IMR-90 (cell line): ENCODE data around the gene KIF1C. TPM values are rescaled to one million over a fixed set of nuclear protein-coding genes. Genes with fewer than 3 reads are reported as not detected.

ENCODE experiments used
- ATAC-seq: fragments of 200-7000 bp; cut with Tn5 transposase; 2 replicates; pipeline ENCODE4 v1.9.1; 2020; ENCODE audit warnings: low read depth, mild to moderate bottlenecking, moderate library complexity
- BruUV-seq: library from RNA; stranded (reverse); fragments of 400-500 nt; replicated peaks from 2 replicates; lab custom pipeline; 2021; lab: Mats Ljungman, UMichigan
- CTCF ChIA-PET: fragments of 300-600 bp; formaldehyde crosslinking; extraction: SDS; loops from one replicate; lab custom pipeline; 2021; ENCODE audit warnings: antibody characterized with exemption; lab: Yijun Ruan, JAX
- POLR2A ChIA-PET: fragments of 300-600 bp; sonication (Branson Sonifier 250); formaldehyde crosslinking; loops from one replicate; lab custom pipeline; 2022; ENCODE audit warnings: antibody characterized with exemption; ENCODE audit not compliant: unreplicated experiment; lab: Charles Lee
- DNase-seq: peaks from one replicate; pipeline ENCODE4 v3.0.0; 2013
- H2AFZ ChIP-seq: replicated peaks from 2 replicates; pipeline ENCODE3; 2013; ENCODE audit warnings: low read length, mild to moderate bottlenecking; ENCODE audit not compliant: poor library complexity
- H2AK5ac ChIP-seq: 2 replicates; pipeline ENCODE4 v1.6.1; 2013; ENCODE audit warnings: low read depth, low read length, inconsistent platforms
- H2AK9ac ChIP-seq: replicated peaks from 2 replicates; pipeline ENCODE3; 2013; ENCODE audit warnings: mild to moderate bottlenecking, low read depth, low read length, moderate library complexity; ENCODE audit not compliant: poor library complexity
- H2BK120ac ChIP-seq: 2 replicates; pipeline ENCODE4 v1.6.1; 2013; ENCODE audit warnings: low read depth, low read length, inconsistent platforms
- H2BK15ac ChIP-seq: 3 replicates; pipeline ENCODE4 v1.6.1; 2013; ENCODE audit warnings: low read depth, low read length, inconsistent platforms
- H2BK20ac ChIP-seq: 2 replicates; pipeline ENCODE4 v1.6.1; 2013; ENCODE audit warnings: low read depth, mild to moderate bottlenecking, inconsistent platforms, low read length, moderate library complexity
- H2BK5ac ChIP-seq: 2 replicates; pipeline ENCODE4 v1.6.1; 2013; ENCODE audit warnings: mild to moderate bottlenecking, low read depth, low read length, inconsistent platforms; ENCODE audit not compliant: poor library complexity, severe bottlenecking
- H3K14ac ChIP-seq: replicated peaks from 2 replicates; pipeline ENCODE4 v1.6.1; 2013; ENCODE audit warnings: low read depth, low read length, inconsistent platforms
- H3K18ac ChIP-seq: 2 replicates; pipeline ENCODE4 v1.6.1; 2013; ENCODE audit warnings: low read depth, low read length, control low read depth
- H3K23ac ChIP-seq: 2 replicates; pipeline ENCODE4 v1.6.1; 2013; ENCODE audit warnings: low read depth, low read length, inconsistent platforms
- H3K27ac ChIP-seq: 2 replicates; pipeline ENCODE4 v1.5.1; 2013; ENCODE audit warnings: mild to moderate bottlenecking, control low read depth, low read length; ENCODE audit not compliant: insufficient read depth
- H3K27me3 ChIP-seq: 2 replicates; pipeline ENCODE4 v1.6.1; 2013; ENCODE audit warnings: low read length; ENCODE audit not compliant: control insufficient read depth, insufficient read depth
- H3K36me3 ChIP-seq: 2 replicates; pipeline ENCODE4 v1.6.1; 2013; ENCODE audit warnings: low read length, mixed read lengths; ENCODE audit not compliant: control insufficient read depth, insufficient read depth
- H3K4ac ChIP-seq: 2 replicates; pipeline ENCODE4 v1.6.1; 2013; ENCODE audit warnings: low read depth, low read length, inconsistent platforms
- H3K4me1 ChIP-seq: 2 replicates; pipeline ENCODE4 v1.6.1; 2013; ENCODE audit warnings: low read length, mixed read lengths; ENCODE audit not compliant: control insufficient read depth, insufficient read depth
- H3K4me2 ChIP-seq: 2 replicates; pipeline ENCODE4 v1.6.1; 2013; ENCODE audit warnings: low read depth, mild to moderate bottlenecking, control low read depth, low read length, moderate library complexity
- H3K4me3 ChIP-seq: 2 replicates; pipeline ENCODE4 v1.5.1; 2013; ENCODE audit warnings: low read depth, mild to moderate bottlenecking, control low read depth, low read length, moderate library complexity; ENCODE audit not compliant: insufficient read depth
- H3K56ac ChIP-seq: 2 replicates; pipeline ENCODE4 v1.6.1; 2013; ENCODE audit warnings: low read length, inconsistent platforms; ENCODE audit not compliant: insufficient read depth; ENCODE audit errors: extremely low read depth
- H3K79me1 ChIP-seq, 2 experiments: 2 replicates each; pipeline ENCODE4 v1.6.1; 2013; ENCODE audit warnings: low read length in 2 of 2, inconsistent platforms in 1 of 2, low read depth in 1 of 2
- H3K9ac ChIP-seq: 2 replicates; pipeline ENCODE4 v1.6.1; 2013; ENCODE audit warnings: low read depth, low read length, control low read depth
- H3K9me1 ChIP-seq: 2 replicates; pipeline ENCODE4 v1.6.1; 2013; ENCODE audit warnings: low read length, inconsistent platforms; ENCODE audit not compliant: insufficient read depth
- H3K9me3 ChIP-seq: 2 replicates; pipeline ENCODE4 v1.6.1; 2013; ENCODE audit warnings: low read length; ENCODE audit not compliant: control insufficient read depth, insufficient read depth
- H4K20me1 ChIP-seq: 2 replicates; pipeline ENCODE4 v1.6.1; 2013; ENCODE audit warnings: low read length, inconsistent platforms; ENCODE audit not compliant: insufficient read depth
- H4K5ac ChIP-seq: 2 replicates; pipeline ENCODE4 v1.6.1; 2013; ENCODE audit warnings: mild to moderate bottlenecking, low read depth, low read length, control low read depth
- H4K8ac ChIP-seq, 2 experiments: 2 replicates each; pipeline ENCODE4 v1.6.1; 2013; ENCODE audit warnings: low read depth in 2 of 2, low read length in 2 of 2, control low read depth in 1 of 2, inconsistent platforms in 1 of 2
- H4K91ac ChIP-seq: 2 replicates; pipeline ENCODE4 v1.6.1; 2013; ENCODE audit warnings: low read depth, low read length, inconsistent platforms; ENCODE audit not compliant: insufficient read depth
- BHLHE40 ChIP-seq: fragments of 150-350 bp; IDR thresholded peaks from 2 replicates; pipeline ENCODE4 v1.6.1; 2016; ENCODE audit warnings: mild to moderate bottlenecking, low read depth, low read length
- CEBPB ChIP-seq: IDR thresholded peaks from 2 replicates; pipeline ENCODE4 v1.6.1; 2012; ENCODE audit warnings: low read depth, low read length, improper control_type of control experiment
- ELK1 ChIP-seq: fragments of 150-350 bp; IDR thresholded peaks from 2 replicates; pipeline ENCODE4 v1.6.1; 2016; ENCODE audit warnings: low read depth, mild to moderate bottlenecking, low read length, moderate library complexity, borderline replicate concordance
- FOS ChIP-seq: fragments of 150-350 bp; IDR thresholded peaks from 2 replicates; pipeline ENCODE4 v1.6.1; 2016; ENCODE audit warnings: low read depth, low read length
- MAZ ChIP-seq: IDR thresholded peaks from 2 replicates; pipeline ENCODE4 v1.6.1; 2012; ENCODE audit warnings: low read depth, mild to moderate bottlenecking, low read length, improper control_type of control experiment, moderate library complexity, borderline replicate concordance
- MXI1 ChIP-seq: IDR thresholded peaks from 2 replicates; pipeline ENCODE4 v1.6.1; 2012; ENCODE audit warnings: low read depth, mild to moderate bottlenecking, low read length, moderate library complexity, borderline replicate concordance
- SMC3 ChIP-seq: fragments of 150-350 bp; IDR thresholded peaks from 2 replicates; pipeline ENCODE4 v1.6.1; 2016; ENCODE audit warnings: low read depth, mild to moderate bottlenecking, antibody characterized with exemption, low read length, moderate library complexity
- WGBS, 2 experiments: methylation state at CpG; one replicate each; pipeline versions ENCODE4 v1.1.5 to v1.1.7; 2013; ENCODE audit warnings: missing lambda C conversion rate in 2 of 2; ENCODE audit not compliant: insufficient read length in 1 of 2; ENCODE audit errors: extremely low coverage in 2 of 2; 5-methylcytosine and 5-hydroxymethylcytosine counted together
- dilution Hi-C: fragments of 300-500 bp; cut with HindIII; formaldehyde crosslinking; loops from one replicate; pipeline ENCODE4 v1.14.3; 2018; ENCODE audit warnings: low sequenced_read_pairs; ENCODE audit not compliant: unreplicated experiment
- in situ Hi-C: fragments of 300-500 bp; cut with MboI; formaldehyde crosslinking; loops from 3 replicates; pipeline ENCODE4 v1.14.3; 2019; ENCODE audit warnings: low sequenced_read_pairs, inconsistent platforms, mixed read lengths
- intact Hi-C: fragments of 100-400 bp; cut with micrococcal nuclease; formaldehyde crosslinking; loops from 2 replicates; pipeline ENCODE4 v1.10.0; 2022
- polyA plus RNA-seq, 3 experiments: library from polyadenylated mRNA; depleted of rRNA; stranded (reverse); fragments of >200 nt; gene quantifications; 2 replicates each; pipeline ENCODE4 v1.2.3, GENCODE V29; 2012; ENCODE audit warnings: low replicate concordance in 1 of 3
- total RNA-seq: library from RNA; depleted of rRNA; stranded (reverse); fragments of >200 nt; gene quantifications from 2 replicates; pipeline ENCODE4 v1.2.3, GENCODE V29; 2012

KIF1C gene
- total and polyA plus RNA-seq, 2 of the 4 experiments (the other 2 are of a cell fraction), result 27.4 to 28.7 TPM

GRCh38 chr17:4950075-4950745, 47.5 kb upstream of the KIF1C start:
- Histone ChIP-seq H4K20me1 (peaks cover 33% of the 10 kb centered on the region), H3K56ac (peak overlapping the region; percentile 84), H4K5ac (peak overlapping the region; percentile 77), H3K79me1 (peaks cover 12 to 30% of the 10 kb centered on the region in 2 experiments; a peak in 3 of 4 replicates), H3K27ac (peak overlapping the region; percentile 80), H3K9me1 (peaks cover 23% of the 10 kb centered on the region; the same call in 1 of the 2 replicates), H3K4me3 (peak overlapping the region; percentile 30), H3K9ac (peak overlapping the region; percentile 60), H4K8ac (peak overlapping the region; percentile 95 to 97), H3K9me3 (no peaks in the 10 kb centered on the region), H2BK120ac (peak overlapping the region; percentile 89), H2AK5ac (peak overlapping the region; percentile 97), H2AK9ac (peak overlapping the region; percentile 98), H3K27me3 (no peaks in the 10 kb centered on the region), H2BK20ac (peak overlapping the region; percentile 61), H2AFZ (peak overlapping the region; percentile 92), H3K4me2 (peak overlapping the region; percentile 64), H3K23ac (peak overlapping the region; percentile 91), H3K18ac (peak overlapping the region; percentile 8), H3K36me3 (peaks cover 15% of the 10 kb centered on the region), H2BK15ac (peak overlapping the region; percentile 53; the same call in 1 of the 3 replicates), H3K4me1 (peaks cover 34% of the 10 kb centered on the region), H3K14ac (peak overlapping the region; percentile 92), H3K4ac (peak overlapping the region; percentile 99), H4K91ac (peak overlapping the region; percentile 94), H2BK5ac (peak overlapping the region; percentile 57)
- no peak for TF ChIP-seq CEBPB
- TF ChIP-seq MAZ, result no peak
- no peak for TF ChIP-seq BHLHE40
- TF ChIP-seq FOS, result no peak
- TF ChIP-seq SMC3, result no peak
- TF ChIP-seq ELK1, result no peak
- no peak for TF ChIP-seq MXI1
- WGBS, 2 experiments, result 6% methylated on average over 5 of the region's 52 CpGs; no CpG with 5 or more reads in 1 of the 2 experiments
- ChIA-PET CTCF (no interaction called here), POLR2A (interaction anchor here (0.8 to 3.5 kb wide), 3 partner anchors 16 to 117 kb away, joined by 4 to 19 read pairs (median 8); partner anchors contain the start of gene SPAG7)
- in situ Hi-C loops, result no loop called here
- DNase-seq (no peak), ATAC-seq (peak; percentile 8)
- BruUV-seq, result no TSS peak
- dilution Hi-C loops, result no loop called here
- intact Hi-C loops, result no loop called here
